GM15510 (cell line): ENCODE measurements around the gene KCNIP4.

ENCODE experiments used
- POLR2A ChIP-seq: IDR thresholded peaks from 3 replicates; pipeline ENCODE4 v1.6.1; 2011; ENCODE audit warnings: borderline replicate concordance; ENCODE audit not compliant: insufficient read length; ENCODE audit errors: extremely low read depth

Gene KCNIP4

GRCh38 chr4:21366840-21367239, 581.7 kb downstream of the KCNIP4 start:
- no peak for TF ChIP-seq POLR2A

GRCh38 chr4:21366312-21366711, 582.3 kb downstream of the KCNIP4 start:
- no peak for TF ChIP-seq POLR2A

DNA sequence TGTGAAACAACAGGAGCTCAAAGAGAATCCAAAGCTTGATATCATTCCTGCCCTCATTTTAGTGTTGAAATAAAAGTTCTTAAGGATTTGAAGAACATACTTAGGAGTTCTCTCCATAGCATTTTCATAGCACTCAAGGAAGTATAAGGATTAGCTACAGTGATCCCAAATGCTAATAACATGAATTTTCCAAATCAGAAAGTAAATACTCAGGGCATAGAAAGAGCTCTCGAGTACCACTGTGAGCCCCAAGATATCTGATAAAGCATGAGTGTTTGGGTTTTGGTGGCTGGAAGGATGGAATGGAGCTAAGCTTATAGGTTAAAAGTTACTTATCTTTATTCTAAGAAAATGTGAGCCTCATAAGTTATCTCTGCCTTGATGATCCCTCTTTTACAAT, 584.9 kb downstream of the KCNIP4 start:
- TF ChIP-seq POLR2A: no peak

DNA sequence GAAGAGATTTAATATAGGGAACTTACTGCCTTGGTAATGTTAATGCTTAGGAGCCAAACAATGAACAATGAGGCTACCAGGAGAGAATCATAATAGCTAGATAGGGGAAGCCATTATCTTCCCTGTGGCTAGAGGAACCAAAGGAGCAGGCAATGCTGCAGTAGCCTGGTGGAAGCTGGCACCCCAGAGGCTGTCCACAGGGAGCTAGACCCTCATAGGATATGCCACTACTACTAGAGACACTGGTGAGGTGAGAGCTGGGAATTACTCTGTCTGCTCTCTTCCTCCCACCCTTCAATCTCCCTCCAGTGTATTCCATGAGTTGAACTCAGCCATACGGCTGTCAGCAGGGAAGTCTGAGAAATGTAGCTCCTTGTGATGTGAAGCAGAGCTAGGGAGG, 601.4 kb downstream of the KCNIP4 start:
- no peak for TF ChIP-seq POLR2A

DNA sequence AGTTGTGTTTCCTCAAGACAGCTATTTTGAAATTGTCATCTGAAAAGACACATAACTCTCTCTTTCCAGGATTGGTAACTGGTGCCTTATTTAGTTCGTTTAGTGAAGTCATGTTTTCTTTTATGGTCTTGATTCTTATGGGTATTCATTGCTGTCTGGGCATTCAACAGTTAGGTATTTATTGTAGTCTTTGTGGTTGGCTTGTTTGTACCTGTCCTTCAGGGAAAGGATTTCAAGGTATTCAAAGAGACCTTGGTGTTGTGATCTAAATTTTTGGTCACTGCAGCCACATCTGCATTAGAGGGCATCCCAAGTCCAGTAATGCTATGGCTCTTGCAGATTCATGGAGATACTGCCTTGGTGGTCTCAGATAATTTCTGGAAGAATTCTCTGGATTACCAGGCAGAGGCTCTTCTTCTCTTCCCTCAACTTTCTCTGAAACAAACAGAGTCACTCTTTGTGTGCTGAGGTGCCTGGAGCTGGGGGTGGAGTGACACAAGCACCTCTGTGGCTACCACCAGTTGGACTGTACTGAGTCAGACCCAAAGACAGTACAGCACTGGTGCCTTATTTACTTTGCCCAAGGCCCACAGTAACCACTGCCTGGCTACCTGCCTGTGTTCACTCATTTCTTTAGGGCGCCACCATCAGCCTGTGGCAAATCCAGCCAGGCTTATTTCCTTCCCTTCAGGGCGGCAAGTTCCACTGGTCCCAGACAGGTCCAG, 620.4 kb downstream of the KCNIP4 start:
- no peak for TF ChIP-seq POLR2A

GRCh38 chr4:21320034-21320433, 628.5 kb downstream of the KCNIP4 start:
- no peak for TF ChIP-seq POLR2A

DNA sequence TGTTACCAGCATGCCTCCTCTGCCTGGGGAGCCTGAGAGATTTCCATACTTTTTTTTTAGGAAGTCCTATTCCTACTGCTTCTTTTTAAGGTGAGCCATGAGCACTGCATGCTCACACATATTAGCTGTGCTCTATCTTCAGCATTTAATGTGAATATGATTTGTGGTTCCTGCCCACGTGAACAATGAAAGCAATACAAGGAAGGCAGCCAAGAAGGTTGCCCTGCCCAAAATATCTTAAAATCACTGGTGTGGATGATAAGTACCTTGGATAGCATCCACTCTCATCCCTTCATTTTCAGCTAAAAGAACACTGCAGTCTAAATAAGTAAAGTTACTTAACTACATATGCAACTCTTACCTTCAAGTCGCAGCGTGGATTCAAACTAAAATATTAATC, 640.9 kb downstream of the KCNIP4 start:
- no peak for TF ChIP-seq POLR2A

GRCh38 chr4:21304540-21304887, 644.1 kb downstream of the KCNIP4 start:
- TF ChIP-seq POLR2A: no peak

GRCh38 chr4:21290562-21290961, 658.0 kb downstream of the KCNIP4 start:
- no peak for TF ChIP-seq POLR2A

DNA sequence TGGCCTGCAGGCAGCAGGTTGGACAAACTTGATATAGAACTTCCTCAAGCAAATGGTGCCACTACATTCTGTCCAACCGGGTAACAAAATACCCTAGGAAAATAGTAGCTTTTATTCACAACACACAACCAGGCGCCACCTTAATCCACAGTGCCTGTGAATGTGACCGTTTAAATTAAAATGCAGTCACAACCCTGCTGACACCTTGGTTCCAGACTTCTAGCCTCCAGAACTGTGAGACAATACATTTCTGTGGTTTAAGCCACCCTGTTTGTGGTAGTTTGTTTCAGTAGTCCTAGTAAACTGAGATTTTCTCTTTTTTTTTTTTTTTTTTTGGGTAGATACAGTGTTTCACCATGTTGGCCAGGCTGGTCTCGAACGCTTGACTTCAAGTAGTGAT, 672.5 kb downstream of the KCNIP4 start:
- no peak for TF ChIP-seq POLR2A

- TF ChIP-seq POLR2A: no peak
Measured at GRCh38 chr4:21271439-21272052, 677.0 kb downstream of the KCNIP4 start.

DNA sequence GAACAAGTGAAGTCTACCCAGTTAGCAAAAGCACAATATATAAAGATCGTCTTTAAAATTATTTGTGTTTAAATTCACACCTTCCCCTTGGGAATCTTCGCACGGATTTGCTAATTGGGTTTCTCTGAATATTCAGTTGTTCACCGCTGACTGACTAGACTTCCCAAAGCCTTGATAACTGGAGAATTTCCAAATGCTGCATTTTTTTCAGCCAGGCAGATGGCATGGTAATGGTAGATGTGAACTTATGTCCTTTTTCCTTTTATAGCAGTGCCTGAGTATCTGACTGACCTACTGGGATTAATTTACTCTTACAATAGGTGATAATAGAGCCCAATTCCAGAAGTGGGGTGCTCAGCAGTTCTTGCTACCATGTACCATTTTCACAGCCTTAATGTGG, 700.2 kb downstream of the KCNIP4 start:
- TF ChIP-seq POLR2A: no peak

DNA sequence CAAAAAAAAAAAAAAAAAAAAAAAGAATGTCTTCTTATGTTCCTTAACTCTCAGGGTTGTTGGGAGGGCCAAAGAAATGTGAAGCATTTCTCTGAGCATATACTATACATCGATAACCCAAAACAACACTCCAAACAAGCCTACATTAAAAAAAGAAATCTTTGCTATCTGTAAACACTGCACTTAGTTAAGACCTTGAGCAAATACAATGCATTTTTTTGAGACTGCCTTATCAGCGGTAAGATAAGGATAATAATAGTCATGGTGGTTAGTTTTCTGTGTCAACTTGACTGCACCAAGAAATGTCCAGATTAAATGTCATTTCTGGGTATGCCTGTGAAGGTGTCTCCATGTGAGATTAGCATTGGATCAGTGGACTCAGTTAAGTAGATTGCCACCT, 706.4 kb downstream of the KCNIP4 start:
- no peak for TF ChIP-seq POLR2A

GRCh38 chr4:21226637-21227538, 721.7 kb downstream of the KCNIP4 start:
- no peak for TF ChIP-seq POLR2A

- TF ChIP-seq POLR2A: no peak
Measured at GRCh38 chr4:21211846-21212245, 736.7 kb downstream of the KCNIP4 start.
